Activated CD8-positive, alpha-beta memory T cell treated with anti-CD3 and anti-CD28 coated beads for 36 hours (primary cell): ENCODE data around the gene RIIAD1. TPM values are rescaled to one million over a fixed set of nuclear protein-coding genes. Genes with fewer than 3 reads are reported as not detected.

Source experiments
- CTCF ChIA-PET: fragments of 350-600 bp; sonication (Branson Sonifier 250); formaldehyde crosslinking; loops from one replicate; lab custom pipeline; 2021; ENCODE audit warnings: antibody characterized with exemption; lab: Charles Lee
- POLR2A ChIA-PET: fragments of 350-600 bp; sonication (Branson Sonifier 250); formaldehyde crosslinking; loops from one replicate; lab custom pipeline; 2021; ENCODE audit warnings: antibody characterized with exemption; lab: Charles Lee
- total RNA-seq, 2 experiments: library from RNA; stranded (reverse); gene quantifications; one replicate each; pipeline ENCODE4 v1.2.3, GENCODE V29; 2021

The RIIAD1 gene
- total RNA-seq, 2 experiments from 2014 or later: not detected

- ChIA-PET POLR2A (no interaction called here), CTCF (no interaction called here)
Measured at GRCh38 chr1:151707541-151708065, 13.7 kb upstream of the RIIAD1 start.

DNA sequence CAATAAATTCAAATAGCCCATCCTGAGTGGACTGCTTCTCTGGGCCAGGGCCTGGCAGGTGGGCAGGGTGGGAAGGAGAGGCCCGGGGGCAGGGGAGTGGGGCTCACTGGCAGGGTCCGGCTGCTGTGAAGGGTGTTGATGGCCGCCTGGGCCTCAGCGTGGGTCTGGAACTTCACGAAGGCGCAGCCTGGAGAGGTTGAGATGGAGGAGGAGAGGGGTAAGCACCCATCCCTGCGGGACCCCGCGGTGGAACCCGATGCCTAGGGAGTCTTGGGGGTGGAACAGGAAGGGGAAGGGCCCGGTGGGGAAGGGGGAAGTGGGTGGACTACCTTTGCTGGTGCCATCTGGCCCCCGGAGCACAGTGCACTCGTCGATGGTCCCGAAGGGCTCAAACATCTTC, 12.4 kb upstream of the RIIAD1 start:
- ChIA-PET CTCF (no interaction called here), POLR2A (no interaction called here)

- POLR2A ChIA-PET: no interaction called here
Measured at GRCh38 chr1:151710187-151710840, 11.0 kb upstream of the RIIAD1 start.

GRCh38 chr1:151711044-151711800, 10.1 kb upstream of the RIIAD1 start:
- ChIA-PET POLR2A (no interaction called here), CTCF (no interaction called here)

More at GRCh38 chr1:151710187-151710840, 11.0 kb upstream of the RIIAD1 start:
- CTCF ChIA-PET: no interaction called here

DNA sequence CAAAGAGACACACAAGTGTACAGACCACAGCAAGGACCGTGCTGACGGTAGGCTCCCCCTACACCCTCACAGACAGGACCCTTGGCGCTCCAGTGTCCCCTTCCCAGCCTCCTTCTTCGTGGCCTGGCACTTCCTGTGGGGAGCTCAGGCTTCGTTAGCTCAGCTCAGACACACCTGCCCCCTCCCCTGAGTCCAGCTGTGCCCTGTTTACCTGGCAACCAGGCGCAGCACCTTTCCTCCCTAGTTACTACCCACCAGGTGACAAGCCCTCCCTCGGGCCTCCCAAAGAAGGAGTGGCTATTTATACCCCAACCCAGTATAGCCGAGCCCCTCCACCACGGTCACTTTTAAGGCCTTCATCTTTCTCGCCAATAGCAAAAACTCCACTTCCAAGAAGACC, 9.4 kb upstream of the RIIAD1 start:
- ChIA-PET CTCF (no interaction called here), POLR2A (interaction anchor here (0.5 kb wide), 1 partner anchor 47 kb away, joined by 4 read pairs; no protein-coding TSS in a partner anchor)

GRCh38 chr1:151713044-151713443, 8.3 kb upstream of the RIIAD1 start:
- ChIA-PET CTCF (no interaction called here), POLR2A (no interaction called here)

- POLR2A ChIA-PET: no interaction called here
- CTCF ChIA-PET: interaction anchor here (0.6 kb wide), 1 partner anchor 216 kb away, joined by 3 read pairs; no protein-coding TSS in a partner anchor
Measured at GRCh38 chr1:151713874-151714273, 7.4 kb upstream of the RIIAD1 start.

DNA sequence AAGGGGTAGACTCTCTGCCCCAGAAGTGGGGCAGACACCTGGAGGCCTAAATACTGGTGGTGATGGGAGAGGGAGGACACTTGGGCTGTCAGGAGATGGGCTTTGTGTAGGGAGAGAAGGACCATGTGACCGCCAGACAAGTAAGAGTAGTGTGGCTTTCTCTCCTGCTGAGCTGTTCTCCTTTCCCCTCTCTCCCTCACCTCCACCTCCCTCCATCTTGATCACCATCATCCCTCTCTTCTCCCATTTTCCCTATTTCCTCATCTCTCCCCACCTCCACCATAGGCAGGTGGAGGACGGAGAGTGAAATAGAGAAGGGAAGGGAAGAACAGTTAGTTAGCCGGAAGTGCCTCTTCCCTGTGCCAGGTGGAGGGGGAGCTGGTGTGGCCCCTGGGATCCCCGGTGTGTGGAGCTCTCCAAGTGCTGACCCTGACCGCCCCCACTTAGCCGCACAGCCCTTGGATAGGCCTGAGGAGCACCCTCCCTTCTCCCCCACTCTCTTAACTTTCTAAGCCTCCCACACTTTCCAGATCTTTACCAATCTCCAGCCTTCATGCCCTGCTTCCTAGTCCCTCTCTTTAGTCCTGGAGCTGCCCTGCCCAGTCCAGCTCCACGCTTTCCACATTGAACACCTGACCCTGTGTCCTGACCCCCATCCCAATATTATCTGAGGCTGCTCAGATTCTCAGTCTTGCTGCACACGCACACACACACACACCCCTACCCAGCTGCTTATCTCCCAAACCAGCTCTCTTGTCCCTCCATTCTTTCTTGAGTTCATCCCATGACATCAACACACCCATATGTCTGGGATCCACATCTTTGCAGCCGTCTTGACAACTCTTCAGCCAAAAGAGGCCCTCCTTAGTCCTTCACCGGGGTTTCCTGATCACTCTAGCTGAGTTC, 6.2 kb upstream of the RIIAD1 start:
- ChIA-PET POLR2A (no interaction called here), CTCF (interaction anchor here (1.0 to 1.2 kb wide), 2 partner anchors 30 to 121 kb away, joined by 3 to 4 read pairs; no protein-coding TSS in a partner anchor)

GRCh38 chr1:151715726-151716404, 5.5 kb upstream of the RIIAD1 start:
- ChIA-PET POLR2A (no interaction called here), CTCF (interaction anchor here (1.0 to 1.2 kb wide), 2 partner anchors 31 to 120 kb away, joined by 3 to 4 read pairs; no protein-coding TSS in a partner anchor)

- POLR2A ChIA-PET: no interaction called here
- CTCF ChIA-PET: interaction anchor here (1.0 kb wide), 1 partner anchor 31 kb away, joined by 3 read pairs; no protein-coding TSS in a partner anchor
Measured at GRCh38 chr1:151716405-151716762, 4.9 kb upstream of the RIIAD1 start.

- CTCF ChIA-PET: interaction anchor here (0.7 kb wide), 1 partner anchor 105 kb away, joined by 3 read pairs; the partner anchor contains the start of gene SNX27
- POLR2A ChIA-PET: no interaction called here
Measured at GRCh38 chr1:151716771-151717631, 4.3 kb upstream of the RIIAD1 start, which contains the start of gene CELF3. TSS of gene CELF3 (minus strand) at chr1:151716803. CDS start at chr1:151716020, 783 bp downstream.

GRCh38 chr1:151718011-151718431, 3.3 kb upstream of the RIIAD1 start:
- ChIA-PET POLR2A (no interaction called here), CTCF (no interaction called here)

- CTCF ChIA-PET: no interaction called here
- POLR2A ChIA-PET: no interaction called here
Measured at GRCh38 chr1:151718666-151719065, 2.7 kb upstream of the RIIAD1 start.

- ChIA-PET POLR2A (no interaction called here), CTCF (interaction anchor here (1.0 kb wide), 1 partner anchor 312 kb away, joined by 3 read pairs; no protein-coding TSS in a partner anchor)
Measured at GRCh38 chr1:151720125-151720524, 1.2 kb upstream of the RIIAD1 start.

- POLR2A ChIA-PET: no interaction called here
Measured at GRCh38 chr1:151720554-151720953, 768 bp upstream of the RIIAD1 start.

GRCh38 chr1:151721788-151722510, 627 bp downstream of the RIIAD1 start:
- POLR2A ChIA-PET: no interaction called here
- CTCF ChIA-PET: interaction anchor here (1.6 kb wide), 1 partner anchor 128 kb away, joined by 4 read pairs; no protein-coding TSS in a partner anchor

More at GRCh38 chr1:151720554-151720953, 768 bp upstream of the RIIAD1 start:
- CTCF ChIA-PET: interaction anchor here (1.0 kb wide), 1 partner anchor 313 kb away, joined by 3 read pairs; no protein-coding TSS in a partner anchor
